Endothelial cell of umbilical vein (primary cell): ENCODE data around the gene NES. TPM values are rescaled to one million over a fixed set of nuclear protein-coding genes. Genes with fewer than 3 reads are reported as not detected.

ENCODE experiments used
- BruUV-seq: library from RNA; stranded (reverse); fragments of 400-500 nt; replicated peaks from 2 replicates; lab custom pipeline; 2021; lab: Mats Ljungman, UMichigan
- CTCF ChIA-PET: fragments of 300-600, 350-600 bp; sonication (Branson Sonifier 250); formaldehyde crosslinking; loops from one replicate; lab custom pipeline; 2021; ENCODE audit warnings: antibody characterized with exemption, inconsistent platforms; lab: Charles Lee
- POLR2A ChIA-PET: fragments of 300-600, 350-600 bp; sonication (Branson Sonifier 250); formaldehyde crosslinking; loops from one replicate; lab custom pipeline; 2021; ENCODE audit warnings: antibody characterized with exemption, inconsistent platforms; lab: Charles Lee
- DNase-seq: peaks from one replicate; pipeline ENCODE4 v3.0.0-alpha.2; 2011; ENCODE audit warnings: low read depth, low spot score
- FAIRE-seq: peaks from 2 replicates; lab custom pipeline; 2011; peaks lifted over from hg19 to GRCh38; lab: Jason Lieb, UNC
- H2AFZ ChIP-seq: 2 replicates; pipeline ENCODE4 v1.6.0; 2012; ENCODE audit warnings: low read depth, low read length, control low read depth, inconsistent platforms
- H3K27ac ChIP-seq: 2 replicates; pipeline ENCODE4 v1.5.1; 2011; ENCODE audit warnings: low read depth, mild to moderate bottlenecking, control low read depth, low read length, moderate library complexity; ENCODE audit not compliant: insufficient read depth
- H3K27me3 ChIP-seq, 2 experiments: 2 replicates each; pipeline versions ENCODE4 v1.6.0 to v1.6.1; 2011; ENCODE audit warnings: low read length in 2 of 2, mixed read lengths in 1 of 2; ENCODE audit not compliant: control insufficient read depth in 2 of 2, insufficient read depth in 2 of 2
- H3K36me3 ChIP-seq, 2 experiments: 2 replicates in 1 of 2; 3 replicates in 1 of 2; pipeline ENCODE4 v1.5.1; 2011; ENCODE audit warnings: low read length in 2 of 2, mild to moderate bottlenecking in 1 of 2, moderate library complexity in 1 of 2; ENCODE audit not compliant: control insufficient read depth in 2 of 2, insufficient read depth in 2 of 2; ENCODE audit errors: extremely low read depth in 1 of 2
- H3K4me1 ChIP-seq: 3 replicates; pipeline ENCODE4 v1.5.1; 2011; ENCODE audit warnings: mild to moderate bottlenecking, low read length; ENCODE audit not compliant: control insufficient read depth, insufficient read depth; ENCODE audit errors: extremely low read depth
- H3K4me2 ChIP-seq: 2 replicates; pipeline ENCODE4 v1.6.1; 2011; ENCODE audit warnings: low read length, control low read depth, mixed read lengths; ENCODE audit not compliant: insufficient read depth
- H3K4me3 ChIP-seq, 3 experiments: fragments of 200-600 bp in 1 of 3; sonication (generic), shearing (Covaris generic) in 1 of 3; replicated peaks in 1 of 3; 2 replicates each; pipeline ENCODE4 v1.5.1; 2011 to 2016; ENCODE audit warnings: control low read depth in 3 of 3, low read length in 3 of 3, mild to moderate bottlenecking in 2 of 3, inconsistent platforms in 1 of 3, low read depth in 1 of 3, moderate library complexity in 1 of 3; ENCODE audit not compliant: insufficient read depth in 1 of 3
- H3K79me2 ChIP-seq: 2 replicates; pipeline ENCODE4 v1.6.0; 2012; ENCODE audit warnings: low read length, inconsistent platforms; ENCODE audit not compliant: control insufficient read depth, insufficient read depth
- H3K9ac ChIP-seq: replicated peaks from 2 replicates; pipeline ENCODE3; 2011; ENCODE audit warnings: low read length, control low read depth; ENCODE audit not compliant: insufficient read depth; ENCODE audit errors: extremely low read depth
- H3K9me1 ChIP-seq: replicated peaks from 3 replicates; pipeline ENCODE4 v1.6.0; 2011; ENCODE audit warnings: mild to moderate bottlenecking, low read length; ENCODE audit not compliant: control insufficient read depth, insufficient read depth; ENCODE audit errors: extremely low read depth
- H3K9me3 ChIP-seq: replicated peaks from 2 replicates; pipeline ENCODE4 v1.5.1; 2012; ENCODE audit warnings: low read length, inconsistent platforms; ENCODE audit not compliant: control insufficient read depth, insufficient read depth
- H4K20me1 ChIP-seq: replicated peaks from 2 replicates; pipeline ENCODE3; 2011; ENCODE audit warnings: mild to moderate bottlenecking, low read length; ENCODE audit not compliant: control insufficient read depth, insufficient read depth; ENCODE audit errors: extremely low read depth
- EZH2 ChIP-seq: IDR thresholded peaks from 2 replicates; pipeline ENCODE4 v1.6.1; 2012; ENCODE audit warnings: borderline replicate concordance, low read depth, mild to moderate bottlenecking, moderate library complexity, low read length, inconsistent platforms; ENCODE audit not compliant: severe bottlenecking
- FOS ChIP-seq: IDR thresholded peaks from 2 replicates; pipeline ENCODE4 v1.6.1; 2011; ENCODE audit warnings: mild to moderate bottlenecking, low read length, moderate library complexity, borderline replicate concordance; ENCODE audit not compliant: insufficient read depth
- GATA2 ChIP-seq: IDR thresholded peaks from 2 replicates; pipeline ENCODE4 v1.7.0; 2011; ENCODE audit warnings: low read depth, mild to moderate bottlenecking, moderate library complexity, mixed read lengths, low read length; ENCODE audit not compliant: insufficient read length, insufficient read depth
- JUN ChIP-seq: IDR thresholded peaks from 2 replicates; pipeline ENCODE4 v1.6.1; 2011; ENCODE audit warnings: borderline replicate concordance, low read depth; ENCODE audit not compliant: insufficient read length, insufficient read depth
- MYC ChIP-seq: IDR thresholded peaks from one replicate; pipeline ENCODE4 v1.6.1; 2011; ENCODE audit warnings: mild to moderate bottlenecking, low read depth, low read length
- POLR2A ChIP-seq: IDR thresholded peaks from 2 replicates; pipeline ENCODE4 v1.6.1; 2012; ENCODE audit warnings: low read depth, mild to moderate bottlenecking, control low read depth, low read length
- POLR2AphosphoS5 ChIP-seq: IDR thresholded peaks from 2 replicates; pipeline ENCODE4 v1.6.1; 2012; ENCODE audit warnings: low read depth, mild to moderate bottlenecking, control low read depth, low read length, moderate library complexity; ENCODE audit not compliant: insufficient read depth
- dilution Hi-C: fragments of 300-500 bp; cut with MboI; formaldehyde crosslinking; loops from one replicate; pipeline ENCODE4 v1.15.0; 2019; ENCODE audit warnings: low sequenced_read_pairs; ENCODE audit not compliant: extremely low pct_ligation_motif_present
- intact Hi-C: fragments of 100-400 bp; cut with micrococcal nuclease; formaldehyde crosslinking; loops from one replicate; pipeline ENCODE4 v1.10.0; 2022
- polyA plus RNA-seq, 4 experiments: library from polyadenylated mRNA; depleted of rRNA in 3 of 4; stranded (reverse) in 3 of 4; unstranded in 1 of 4; fragments of >200 nt; gene quantifications; 2 replicates each; pipeline versions ENCODE4 v1.2.1 to v1.2.3, GENCODE V29; 2011 to 2012; ENCODE audit warnings: missing spikeins in 1 of 4
- total RNA-seq: library from RNA; stranded (reverse); gene quantifications from 2 replicates; pipeline ENCODE4 v1.2.3, GENCODE V29; 2021
- TF ChIP-seq, protein P1 (sequence below), 2 donors: IDR thresholded peaks; 1 replicate in 1 of 2; 2 replicates in 1 of 2; pipeline ENCODE4 v1.5.1; 2011; ENCODE audit warnings: low read length in 2 of 2, mild to moderate bottlenecking in 2 of 2, moderate library complexity in 2 of 2, control low read depth in 1 of 2, inconsistent platforms in 1 of 2, low read depth in 1 of 2; ENCODE audit not compliant: insufficient read depth in 1 of 2; ENCODE audit errors: extremely low read depth in 1 of 2
- TF ChIP-seq, protein P2 (sequence below): IDR thresholded peaks from 2 replicates; pipeline ENCODE4 v1.6.1; 2011; ENCODE audit not compliant: insufficient read depth, insufficient read length

The NES gene
- total and polyA plus RNA-seq, 2 donors (not counting 3 experiments of a cell fraction or from before 2014, with no cell fraction given) = 19.4 to 274 TPM

DNA sequence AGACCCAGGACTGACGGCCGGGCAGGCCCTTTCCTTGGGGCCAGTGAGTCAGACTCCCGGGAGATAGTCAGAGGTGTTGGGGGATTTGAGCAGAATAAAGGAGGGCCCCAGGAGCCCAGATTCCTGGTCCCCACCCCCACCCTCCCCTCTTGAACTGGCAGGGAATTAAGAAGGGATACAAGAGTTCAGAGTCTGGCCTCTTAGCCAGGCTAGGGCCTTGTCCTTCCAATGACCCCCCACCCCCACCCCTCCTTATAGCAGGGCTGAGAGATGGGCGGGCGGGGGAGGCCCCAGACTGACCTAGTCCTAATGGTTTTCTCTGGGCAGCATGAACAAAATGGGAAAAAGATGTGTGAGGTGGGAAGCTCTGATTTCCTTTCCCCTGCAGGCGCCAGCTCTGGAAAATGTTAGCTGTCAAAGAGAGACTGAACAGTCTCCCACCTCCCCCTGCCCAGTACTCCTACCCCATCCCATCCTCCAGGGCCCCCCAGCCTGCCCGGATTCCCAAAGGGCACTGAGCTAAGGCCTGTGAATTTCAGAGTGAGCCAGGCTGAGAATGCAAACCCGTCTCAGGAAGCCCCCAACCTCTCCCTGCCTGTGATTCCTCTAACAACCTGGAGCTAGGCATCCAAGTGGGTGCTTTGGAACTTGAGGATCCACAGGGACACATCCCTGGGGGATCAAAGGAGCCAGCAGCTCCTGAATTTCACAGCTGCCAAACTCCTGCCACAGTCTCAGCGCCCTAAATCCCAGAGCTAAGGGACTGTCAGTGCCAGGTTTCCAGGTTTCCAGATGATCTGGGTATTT, 34.0 kb upstream of the NES start:
- no peaks in the 10 kb centered on the region for H3K9me1 ChIP-seq
- ChIA-PET POLR2A (interaction anchor here (0.7 kb wide), 1 partner anchor 208 kb away, joined by 3 read pairs; no protein-coding TSS in a partner anchor), CTCF (interaction anchor here (1.0 to 15.5 kb wide), 7 partner anchors 10 to 179 kb away, joined by 3 to 453 read pairs (median 4); no protein-coding TSS in a partner anchor)
- H3K4me3 ChIP-seq = no peak overlapping the region
- no peak overlapping the region for H3K9ac ChIP-seq
- H3K27ac ChIP-seq = no peak overlapping the region
- no peaks in the 10 kb centered on the region for H3K9me3 ChIP-seq
- TF ChIP-seq FOS (no peak), JUN (no peak), EZH2 (no peak), MYC (no peak), POLR2A (no peak), GATA2 (no peak), POLR2AphosphoS5 (no peak)
- TF ChIP-seq, protein P1, sequence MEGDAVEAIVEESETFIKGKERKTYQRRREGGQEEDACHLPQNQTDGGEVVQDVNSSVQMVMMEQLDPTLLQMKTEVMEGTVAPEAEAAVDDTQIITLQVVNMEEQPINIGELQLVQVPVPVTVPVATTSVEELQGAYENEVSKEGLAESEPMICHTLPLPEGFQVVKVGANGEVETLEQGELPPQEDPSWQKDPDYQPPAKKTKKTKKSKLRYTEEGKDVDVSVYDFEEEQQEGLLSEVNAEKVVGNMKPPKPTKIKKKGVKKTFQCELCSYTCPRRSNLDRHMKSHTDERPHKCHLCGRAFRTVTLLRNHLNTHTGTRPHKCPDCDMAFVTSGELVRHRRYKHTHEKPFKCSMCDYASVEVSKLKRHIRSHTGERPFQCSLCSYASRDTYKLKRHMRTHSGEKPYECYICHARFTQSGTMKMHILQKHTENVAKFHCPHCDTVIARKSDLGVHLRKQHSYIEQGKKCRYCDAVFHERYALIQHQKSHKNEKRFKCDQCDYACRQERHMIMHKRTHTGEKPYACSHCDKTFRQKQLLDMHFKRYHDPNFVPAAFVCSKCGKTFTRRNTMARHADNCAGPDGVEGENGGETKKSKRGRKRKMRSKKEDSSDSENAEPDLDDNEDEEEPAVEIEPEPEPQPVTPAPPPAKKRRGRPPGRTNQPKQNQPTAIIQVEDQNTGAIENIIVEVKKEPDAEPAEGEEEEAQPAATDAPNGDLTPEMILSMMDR (IDR thresholded peaks at IDR 0.05; ENCODE audit: extremely low read depth in 1 of 2, insufficient read depth in 1 of 2, low read depth in 1 of 2, low read length in 2 of 2) = no peak
- TF ChIP-seq, protein P2, sequence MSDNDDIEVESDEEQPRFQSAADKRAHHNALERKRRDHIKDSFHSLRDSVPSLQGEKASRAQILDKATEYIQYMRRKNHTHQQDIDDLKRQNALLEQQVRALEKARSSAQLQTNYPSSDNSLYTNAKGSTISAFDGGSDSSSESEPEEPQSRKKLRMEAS = no peak
- no peaks in the 10 kb centered on the region for H3K36me3 ChIP-seq
- H3K27me3 ChIP-seq = peaks cover 0 to 1% of the 10 kb centered on the region in 2 experiments
- no peak overlapping the region for H2AFZ ChIP-seq
- no TSS peak for BruUV-seq
- H3K4me1 ChIP-seq = peaks cover 4% of the 10 kb centered on the region
- FAIRE-seq (no peak), DNase-seq (no peak)
- intact Hi-C loops (no loop called here), dilution Hi-C loops (no loop called here)
- no peaks in the 10 kb centered on the region for H4K20me1 ChIP-seq
- H3K4me2 ChIP-seq = no peak overlapping the region
- H3K79me2 ChIP-seq = no peaks in the 10 kb centered on the region
